PC-3 (cell line): ENCODE measurements around the gene EXOC6B.

ENCODE experiments used
- EZH2phosphoT487 ChIP-seq: fragments of 300-600 bp; sonication (generic); IDR thresholded peaks from 2 replicates; pipeline ENCODE4 v1.6.1; 2018; ENCODE audit warnings: mild to moderate bottlenecking, antibody characterized with exemption, low read length, borderline replicate concordance
- TF ChIP-seq, protein P1 (sequence below): fragments of 300-600 bp; sonication (generic); conservative IDR thresholded peaks from 2 replicates; pipeline ENCODE4 v1.5.1; 2017; ENCODE audit warnings: antibody characterized with exemption, low read depth, mild to moderate bottlenecking, low read length

DNA sequence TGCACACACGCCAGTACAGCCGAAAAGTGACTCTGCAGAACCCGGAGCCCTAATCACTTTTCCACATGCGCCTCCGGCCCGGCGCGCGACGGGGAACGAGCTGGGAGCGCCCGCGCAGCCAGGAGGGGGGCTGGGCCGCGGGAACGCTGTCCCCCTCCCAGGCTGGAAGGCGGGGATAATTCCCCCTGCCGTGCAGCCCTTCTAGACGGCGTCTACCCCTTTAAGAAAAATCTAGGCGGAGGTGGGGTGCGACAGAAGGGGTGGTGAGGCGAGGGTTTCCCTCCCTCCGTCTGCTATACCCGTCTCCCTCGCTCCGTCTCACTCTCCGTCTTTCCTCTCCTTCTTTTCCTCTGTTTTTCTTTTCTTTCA, 680.6 kb downstream of the EXOC6B start:
- TF ChIP-seq, protein P1, sequence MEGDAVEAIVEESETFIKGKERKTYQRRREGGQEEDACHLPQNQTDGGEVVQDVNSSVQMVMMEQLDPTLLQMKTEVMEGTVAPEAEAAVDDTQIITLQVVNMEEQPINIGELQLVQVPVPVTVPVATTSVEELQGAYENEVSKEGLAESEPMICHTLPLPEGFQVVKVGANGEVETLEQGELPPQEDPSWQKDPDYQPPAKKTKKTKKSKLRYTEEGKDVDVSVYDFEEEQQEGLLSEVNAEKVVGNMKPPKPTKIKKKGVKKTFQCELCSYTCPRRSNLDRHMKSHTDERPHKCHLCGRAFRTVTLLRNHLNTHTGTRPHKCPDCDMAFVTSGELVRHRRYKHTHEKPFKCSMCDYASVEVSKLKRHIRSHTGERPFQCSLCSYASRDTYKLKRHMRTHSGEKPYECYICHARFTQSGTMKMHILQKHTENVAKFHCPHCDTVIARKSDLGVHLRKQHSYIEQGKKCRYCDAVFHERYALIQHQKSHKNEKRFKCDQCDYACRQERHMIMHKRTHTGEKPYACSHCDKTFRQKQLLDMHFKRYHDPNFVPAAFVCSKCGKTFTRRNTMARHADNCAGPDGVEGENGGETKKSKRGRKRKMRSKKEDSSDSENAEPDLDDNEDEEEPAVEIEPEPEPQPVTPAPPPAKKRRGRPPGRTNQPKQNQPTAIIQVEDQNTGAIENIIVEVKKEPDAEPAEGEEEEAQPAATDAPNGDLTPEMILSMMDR, result no peak
- TF ChIP-seq EZH2phosphoT487, result no peak
